ENCODE results near the gene UTS2B. TPM values are rescaled to one million over a fixed set of nuclear protein-coding genes. Genes with fewer than 3 reads are reported as not detected.

Gene UTS2B
- polyA plus RNA-seq, 1 experiment = 0.40 TPM

DNA sequence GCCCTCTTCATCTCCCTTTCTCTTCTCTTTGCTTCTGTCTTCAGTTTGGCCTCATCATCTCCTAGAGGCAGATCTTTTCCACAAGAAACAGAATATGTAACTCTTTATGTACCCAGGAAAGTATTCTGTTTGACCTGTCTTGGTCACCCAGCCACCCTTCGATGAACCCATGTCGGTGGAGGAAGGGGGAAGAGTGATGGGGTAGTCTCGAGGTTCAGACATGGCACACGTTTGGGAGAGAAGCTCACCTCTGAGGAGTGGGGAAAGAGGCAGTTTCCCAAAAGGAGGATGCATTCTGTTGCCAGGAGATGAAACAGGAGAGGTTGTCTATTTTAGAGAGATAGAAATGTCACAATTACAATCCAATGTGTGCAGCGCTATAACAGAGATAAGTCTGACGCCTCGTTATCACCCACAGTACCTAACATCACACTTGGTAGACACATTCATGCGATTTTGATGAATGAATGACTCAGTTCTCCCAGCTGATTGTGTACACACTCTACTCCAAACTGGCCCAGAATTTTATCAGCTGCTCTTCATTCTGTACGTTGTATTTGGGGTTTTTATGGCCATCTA lies 1.9 kb downstream of the UTS2B start:
- TF ChIP-seq, protein P1, sequence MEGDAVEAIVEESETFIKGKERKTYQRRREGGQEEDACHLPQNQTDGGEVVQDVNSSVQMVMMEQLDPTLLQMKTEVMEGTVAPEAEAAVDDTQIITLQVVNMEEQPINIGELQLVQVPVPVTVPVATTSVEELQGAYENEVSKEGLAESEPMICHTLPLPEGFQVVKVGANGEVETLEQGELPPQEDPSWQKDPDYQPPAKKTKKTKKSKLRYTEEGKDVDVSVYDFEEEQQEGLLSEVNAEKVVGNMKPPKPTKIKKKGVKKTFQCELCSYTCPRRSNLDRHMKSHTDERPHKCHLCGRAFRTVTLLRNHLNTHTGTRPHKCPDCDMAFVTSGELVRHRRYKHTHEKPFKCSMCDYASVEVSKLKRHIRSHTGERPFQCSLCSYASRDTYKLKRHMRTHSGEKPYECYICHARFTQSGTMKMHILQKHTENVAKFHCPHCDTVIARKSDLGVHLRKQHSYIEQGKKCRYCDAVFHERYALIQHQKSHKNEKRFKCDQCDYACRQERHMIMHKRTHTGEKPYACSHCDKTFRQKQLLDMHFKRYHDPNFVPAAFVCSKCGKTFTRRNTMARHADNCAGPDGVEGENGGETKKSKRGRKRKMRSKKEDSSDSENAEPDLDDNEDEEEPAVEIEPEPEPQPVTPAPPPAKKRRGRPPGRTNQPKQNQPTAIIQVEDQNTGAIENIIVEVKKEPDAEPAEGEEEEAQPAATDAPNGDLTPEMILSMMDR (IDR thresholded peaks at IDR 0.05; ENCODE audit: insufficient read depth, low read depth, low read length) = no peak
- ChIA-PET POLR2A (no interaction called here), CTCF (no interaction called here)
- no peak for DNase-seq (ENCODE audit: low read depth)
- H3K27me3 ChIP-seq (ENCODE audit: control insufficient read depth, insufficient read depth, low read length) = no peaks in the 10 kb centered on the region
- no peaks in the 10 kb centered on the region for H3K36me3 ChIP-seq (ENCODE audit: control insufficient read depth, insufficient read depth, low read length)
- peak overlapping the region; percentile 84 for H3K4me3 ChIP-seq (ENCODE audit: low read depth, low read length)

DNA sequence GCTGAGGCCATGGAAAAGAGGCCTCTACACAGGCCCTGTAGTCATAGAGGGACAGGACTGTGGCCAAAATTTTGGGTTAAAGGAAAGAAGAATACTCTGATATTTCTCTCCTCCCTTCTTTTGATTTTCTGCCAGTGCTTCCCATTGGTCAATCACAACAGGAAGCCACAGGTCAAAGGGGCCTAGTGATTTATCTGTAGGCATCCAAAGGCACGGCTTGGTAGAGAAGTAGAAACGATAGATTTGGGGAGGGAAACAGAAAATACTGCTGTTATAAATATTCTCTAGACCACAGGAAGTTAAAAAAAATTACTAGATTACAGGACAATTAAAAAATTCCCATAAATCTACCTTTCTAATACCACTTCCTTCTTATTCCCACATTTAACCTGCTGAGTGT lies 2.8 kb downstream of the UTS2B start:
- ChIA-PET POLR2A (no interaction called here), CTCF (no interaction called here)
- DNase-seq (ENCODE audit: low read depth) = no peak
- Histone ChIP-seq H3K4me3 (ENCODE audit: low read depth, low read length) (no peak overlapping the region), H3K27me3 (ENCODE audit: control insufficient read depth, insufficient read depth, low read length) (no peaks in the 10 kb centered on the region), H3K36me3 (ENCODE audit: control insufficient read depth, insufficient read depth, low read length) (no peaks in the 10 kb centered on the region)
- TF ChIP-seq, protein P1 (IDR thresholded peaks at IDR 0.05; ENCODE audit: insufficient read depth, low read depth, low read length) = no peak

DNA sequence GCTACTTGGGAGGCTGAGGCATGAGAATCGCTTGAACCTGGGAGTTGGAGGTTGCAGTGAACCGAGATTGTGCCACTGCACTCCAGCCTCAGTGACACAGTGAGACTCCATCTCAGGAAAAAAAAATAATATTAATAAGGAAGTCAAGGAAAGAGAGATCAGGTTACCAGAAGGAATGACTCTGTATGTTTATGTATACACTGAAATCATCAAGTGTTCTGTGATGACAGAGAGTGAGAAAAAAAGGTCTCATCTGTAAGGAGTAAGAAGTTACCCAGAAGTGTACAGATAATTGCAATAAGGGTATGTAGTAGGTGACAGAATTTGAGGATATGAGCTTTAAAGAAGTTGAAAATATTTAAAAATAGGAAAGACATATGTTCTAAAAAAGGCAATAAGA lies 5.4 kb downstream of the UTS2B start:
- Histone ChIP-seq H3K27me3 (ENCODE audit: control insufficient read depth, insufficient read depth, low read length) (no peaks in the 10 kb centered on the region), H3K4me3 (ENCODE audit: low read depth, low read length) (no peak overlapping the region), H3K36me3 (ENCODE audit: control insufficient read depth, insufficient read depth, low read length) (no peaks in the 10 kb centered on the region)
- ChIA-PET POLR2A (no interaction called here), CTCF (interaction anchor here (0.8 to 1.0 kb wide), 2 partner anchors 66 to 80 kb away, joined by 3 read pairs; no protein-coding TSS in a partner anchor)
- no peak for DNase-seq (ENCODE audit: low read depth)
- TF ChIP-seq, protein P1 (IDR thresholded peaks at IDR 0.05; ENCODE audit: insufficient read depth, low read depth, low read length) = no peak

DNA sequence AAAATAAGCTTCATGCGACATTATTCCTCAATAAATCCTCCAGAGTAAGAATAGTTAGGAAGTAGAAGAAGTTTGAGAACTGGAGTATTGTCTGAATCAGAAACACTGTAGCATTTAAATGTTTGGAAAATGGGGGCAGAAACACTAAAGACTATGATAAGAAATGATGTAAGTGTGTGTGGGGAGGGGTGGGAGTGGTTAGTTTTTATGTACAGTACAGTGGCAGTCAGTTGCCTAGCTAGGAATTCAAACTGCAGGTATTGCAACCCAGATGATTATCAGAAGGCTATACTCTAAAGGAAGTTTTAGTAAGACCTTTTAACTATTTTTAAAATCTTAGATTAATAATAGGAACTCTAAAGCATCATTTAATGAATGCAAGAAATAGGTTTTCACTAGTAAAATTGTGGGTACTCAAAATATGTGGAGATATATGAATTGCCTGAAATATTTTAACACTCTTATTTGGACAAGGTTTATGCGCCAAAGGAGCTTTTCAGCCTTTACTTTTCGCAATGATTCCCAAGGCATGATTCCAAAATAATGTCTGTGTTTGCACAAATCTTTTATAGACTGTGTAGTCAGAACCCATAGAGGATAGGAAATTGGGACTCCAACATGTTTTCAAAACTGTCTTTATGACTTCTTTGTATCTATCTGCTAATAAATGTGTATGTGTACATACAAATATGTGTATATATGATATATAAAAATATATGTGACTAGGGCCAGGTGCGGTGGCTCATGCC lies 9.1 kb downstream of the UTS2B start:
- ChIA-PET POLR2A (no interaction called here), CTCF (no interaction called here)
- TF ChIP-seq, protein P1 (IDR thresholded peaks at IDR 0.05; ENCODE audit: insufficient read depth, low read depth, low read length) = no peak

DNA sequence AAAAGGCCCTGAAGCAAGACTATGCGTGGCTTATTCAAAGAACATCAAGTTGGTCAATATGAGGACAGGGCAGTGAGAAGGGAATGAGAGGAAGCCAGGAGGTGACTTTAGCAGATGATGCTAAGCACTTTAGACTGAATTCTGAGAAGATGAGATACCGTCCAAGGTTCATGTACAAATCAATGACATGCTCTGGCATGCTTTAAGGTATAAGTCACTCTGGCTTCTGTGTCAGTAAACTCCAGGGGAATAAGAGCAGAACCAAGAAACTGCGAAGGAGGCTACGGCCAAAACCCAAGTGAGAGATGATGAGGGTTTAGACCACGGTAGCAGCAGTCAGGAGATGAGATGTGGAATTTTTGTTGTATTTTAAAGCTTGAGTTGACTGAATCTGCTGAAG lies 10.0 kb downstream of the UTS2B start:
- no peak for DNase-seq (ENCODE audit: low read depth)
- Histone ChIP-seq H3K36me3 (ENCODE audit: control insufficient read depth, insufficient read depth, low read length) (no peaks in the 10 kb centered on the region), H3K4me3 (ENCODE audit: low read depth, low read length) (no peak overlapping the region), H3K27me3 (ENCODE audit: control insufficient read depth, insufficient read depth, low read length) (no peaks in the 10 kb centered on the region)
- ChIA-PET POLR2A (no interaction called here), CTCF (no interaction called here)
- TF ChIP-seq, protein P1 (IDR thresholded peaks at IDR 0.05; ENCODE audit: insufficient read depth, low read depth, low read length) = no peak

More for the DNA sequence above, 9.1 kb downstream of the UTS2B start:
- no peak overlapping the region for H3K4me3 ChIP-seq (ENCODE audit: low read depth, low read length)
- no peaks in the 10 kb centered on the region for H3K36me3 ChIP-seq (ENCODE audit: control insufficient read depth, insufficient read depth, low read length)
- DNase-seq (ENCODE audit: low read depth) = no peak
- no peaks in the 10 kb centered on the region for H3K27me3 ChIP-seq (ENCODE audit: control insufficient read depth, insufficient read depth, low read length)
